ENCODE data around the gene CCDC12.
"Not testable (repeated sequence)": the region's sequence is repeated elsewhere in the genome, so short reads cannot be mapped to it uniquely, and the experiment has no call there.

Gene CCDC12

GRCh38 chr3:46978381-46978780, 1.8 kb upstream of the CCDC12 start:
- no peak for DNase-seq

- no peak for DNase-seq
Observed at GRCh38 chr3:46977811-46978195, 1.3 kb upstream of the CCDC12 start.

GRCh38 chr3:46974421-46975171, 1.9 kb downstream of the CCDC12 start:
- DNase-seq, result no peak

GRCh38 chr3:46972396-46972795, 4.1 kb downstream of the CCDC12 start:
- DNase-seq, result no peak

GRCh38 chr3:46971742-46972141, 4.8 kb downstream of the CCDC12 start:
- no peak for DNase-seq

- DNase-seq, result no peak
Observed at GRCh38 chr3:46971151-46971550, 5.4 kb downstream of the CCDC12 start.

- DNase-seq, result no peak
Observed at GRCh38 chr3:46970391-46971091, 6.0 kb downstream of the CCDC12 start.

- DNase-seq, result no peak
Observed at GRCh38 chr3:46968783-46969428, 7.6 kb downstream of the CCDC12 start.

- no peak for DNase-seq
Observed at GRCh38 chr3:46966811-46967210, 9.7 kb downstream of the CCDC12 start.

- DNase-seq, result no peak
Observed at GRCh38 chr3:46965151-46965550, 11.4 kb downstream of the CCDC12 start.

- DNase-seq, result not testable (repeated sequence)
Observed at GRCh38 chr3:46964038-46964590, 12.4 kb downstream of the CCDC12 start.

- DNase-seq, result no peak
Observed at GRCh38 chr3:46962990-46963389, 13.6 kb downstream of the CCDC12 start.

- DNase-seq, result no peak
Observed at GRCh38 chr3:46962427-46962826, 14.1 kb downstream of the CCDC12 start.

- no peak for DNase-seq
Observed at GRCh38 chr3:46960835-46961234, 15.7 kb downstream of the CCDC12 start.

GRCh38 chr3:46960081-46960701, 16.4 kb downstream of the CCDC12 start:
- no peak for DNase-seq

GRCh38 chr3:46959161-46959511, 17.4 kb downstream of the CCDC12 start:
- DNase-seq, result no peak

- no peak for DNase-seq
Observed at GRCh38 chr3:46958467-46959160, 17.9 kb downstream of the CCDC12 start.

- DNase-seq, result no peak
Observed at GRCh38 chr3:46957092-46957820, 19.3 kb downstream of the CCDC12 start.

- no peak for DNase-seq
Observed at GRCh38 chr3:46955801-46956259, 20.7 kb downstream of the CCDC12 start.

GRCh38 chr3:46955157-46955556, 21.4 kb downstream of the CCDC12 start:
- no peak for DNase-seq

GRCh38 chr3:46954178-46954577, 22.4 kb downstream of the CCDC12 start:
- DNase-seq, result no peak
